Measurements from ENCODE around the gene RIF1.

RIF1 gene

GRCh38 chr2:151508519-151508918, 98.8 kb downstream of the RIF1 start:
- DNase-seq (ENCODE audit: low spot score), result no peak
- no peak for TF ChIP-seq CTCF (IDR thresholded peaks at IDR 0.05; ENCODE audit: extremely low read depth, missing control alignments)

GRCh38 chr2:151518802-151519201, 109.1 kb downstream of the RIF1 start:
- TF ChIP-seq CTCF (IDR thresholded peaks at IDR 0.05; ENCODE audit: extremely low read depth, missing control alignments), result no peak
- DNase-seq (ENCODE audit: low spot score), result no peak

GRCh38 chr2:151520976-151521375, 111.3 kb downstream of the RIF1 start:
- no peak for DNase-seq (ENCODE audit: low spot score)
- TF ChIP-seq CTCF (IDR thresholded peaks at IDR 0.05; ENCODE audit: extremely low read depth, missing control alignments), result no peak

- no peak for TF ChIP-seq CTCF (IDR thresholded peaks at IDR 0.05; ENCODE audit: extremely low read depth, missing control alignments)
- no peak for DNase-seq (ENCODE audit: low spot score)
Measured at GRCh38 chr2:151522556-151522955, 112.9 kb downstream of the RIF1 start.

GRCh38 chr2:151523850-151524249, 114.1 kb downstream of the RIF1 start:
- no peak for DNase-seq (ENCODE audit: low spot score)
- TF ChIP-seq CTCF (IDR thresholded peaks at IDR 0.05; ENCODE audit: extremely low read depth, missing control alignments), result no peak

GRCh38 chr2:151525821-151526373, 116.2 kb downstream of the RIF1 start:
- no peak for DNase-seq (ENCODE audit: low spot score)
- no peak for TF ChIP-seq CTCF (IDR thresholded peaks at IDR 0.05; ENCODE audit: extremely low read depth, missing control alignments)

- TF ChIP-seq CTCF (IDR thresholded peaks at IDR 0.05; ENCODE audit: extremely low read depth, missing control alignments), result no peak
- DNase-seq (ENCODE audit: low spot score), result no peak
Measured at GRCh38 chr2:151526572-151527090, 116.9 kb downstream of the RIF1 start.

All from GM20000 (cell line).